Kidney (tissue), 14 donors: ENCODE measurements around the gene VWA5B1. TPM values are rescaled to one million over a fixed set of nuclear protein-coding genes. Genes with fewer than 3 reads are reported as not detected.

ENCODE experiments used
- DNase-seq, 5 donors: peaks; one replicate each; pipeline ENCODE4 v3.0.0-alpha.2; 2013 to 2020
- FAIRE-seq: peaks from 2 replicates; lab custom pipeline; 2012; peaks lifted over from hg19 to GRCh38; lab: Jason Lieb, UNC
- H3K27ac ChIP-seq, 2 donors: one replicate each; pipeline ENCODE4 v1.7.0; 2013; ENCODE audit warnings: low read depth in 2 of 2, low read length in 2 of 2, inconsistent platforms in 1 of 2
- H3K27me3 ChIP-seq: one replicate; pipeline ENCODE4 v1.7.1; 2013; ENCODE audit warnings: low read length, inconsistent platforms; ENCODE audit not compliant: control insufficient read depth, insufficient read depth
- H3K36me3 ChIP-seq, 3 donors: one replicate each; pipeline versions ENCODE4 v1.7.0 to v1.7.1; 2013; ENCODE audit warnings: low read length in 3 of 3, control low read depth in 1 of 3, inconsistent platforms in 1 of 3; ENCODE audit not compliant: insufficient read depth in 3 of 3, control insufficient read depth in 2 of 3
- H3K4me1 ChIP-seq, 3 donors: one replicate each; pipeline versions ENCODE4 v1.7.0 to v1.7.1; 2013; ENCODE audit warnings: low read length in 3 of 3, inconsistent platforms in 1 of 3, low read depth in 1 of 3; ENCODE audit not compliant: control insufficient read depth in 2 of 3, insufficient read depth in 2 of 3
- H3K4me3 ChIP-seq, 3 donors: one replicate each; pipeline versions ENCODE4 v1.7.0 to v1.8.1; 2013; ENCODE audit warnings: low read length in 3 of 3, control low read depth in 1 of 3, inconsistent platforms in 1 of 3
- H3K9ac ChIP-seq, 3 donors: one replicate each; pipeline versions ENCODE4 v1.7.0 to v1.7.1; 2013; ENCODE audit warnings: low read length in 3 of 3, control low read depth in 1 of 3, inconsistent platforms in 1 of 3
- H3K9me3 ChIP-seq, 3 donors: one replicate each; pipeline versions ENCODE4 v1.7.0 to v1.7.1; 2013; ENCODE audit warnings: low read length in 3 of 3, control low read depth in 1 of 3, inconsistent platforms in 1 of 3; ENCODE audit not compliant: control insufficient read depth in 2 of 3, insufficient read depth in 1 of 3
- CTCF ChIP-seq: IDR thresholded peaks from 3 replicates; pipeline ENCODE4 v1.5.1; 2012; ENCODE audit warnings: mild to moderate bottlenecking, moderate library complexity, borderline replicate concordance; ENCODE audit not compliant: insufficient read depth; ENCODE audit errors: extremely low read depth
- intact Hi-C: fragments of 100-400 bp; cut with DNase I; formaldehyde crosslinking; loops from one replicate; pipeline ENCODE4 v1.11.1; 2022
- polyA plus RNA-seq: library from polyadenylated mRNA; stranded (reverse); fragments of 350-450 nt; fragmentation: Illumina TruSeq; extraction: RNeasy Lipid Tissue Mini Kit (QIAGEN cat#74804); gene quantifications from one replicate; pipeline ENCODE4 v1.2.3, GENCODE V29; 2014; ENCODE audit warnings: low read depth, low replicate concordance; ENCODE audit not compliant: insufficient read depth
- total RNA-seq: library from RNA; stranded (reverse); fragmentation: NEBNext Ultra II Directional; extraction: Animal tissue kit (Norgen Biotek cat#: 25700); gene quantifications from one replicate; pipeline ENCODE4 v1.2.1, GENCODE V29; 2021
- donor health status: control.
- donor health status: control.
- donor health status: control.
- donor health status: control.
- donor health status: control.
- donor health status: DM: yes; HTN: yes; CAD: no.
- donor health status: Normal renal cell carcinoma (clear cell type).

Gene VWA5B1
- total and polyA plus RNA-seq, 2 donors from 2014 or later: 0.69 to 1.4 TPM

- no peak overlapping the region for H3K4me3 ChIP-seq
- no peak overlapping the region for H3K27ac ChIP-seq
- intact Hi-C loops: no loop called here
- no peak overlapping the region for H3K9ac ChIP-seq
- H3K27me3 ChIP-seq: no peaks in the 10 kb centered on the region
- no peak for TF ChIP-seq CTCF
- peaks cover 0 to 8% (median 6%) of the 10 kb centered on the region in 3 donors for H3K4me1 ChIP-seq
- DNase-seq (no peak), FAIRE-seq (no peak)
- H3K36me3 ChIP-seq: no peaks in the 10 kb centered on the region
- no peaks in the 10 kb centered on the region for H3K9me3 ChIP-seq
These were observed 32.9 kb downstream of the VWA5B1 start for GRCh38 chr1:20323613-20323920.

GRCh38 chr1:20324704-20325406 lies 34.2 kb downstream of the VWA5B1 start:
- Histone ChIP-seq H3K36me3 (no peaks in the 10 kb centered on the region), H3K4me1 (peaks cover 0 to 8% (median 6%) of the 10 kb centered on the region in 3 donors), H3K4me3 (no peak overlapping the region), H3K9ac (no peak overlapping the region), H3K27me3 (no peaks in the 10 kb centered on the region), H3K9me3 (no peaks in the 10 kb centered on the region), H3K27ac (no peak overlapping the region)
- no peak for TF ChIP-seq CTCF
- intact Hi-C loops: no loop called here
- DNase-seq: peak in 2 of 5 donors; percentile 13 to 15
- no peak for FAIRE-seq

DNA sequence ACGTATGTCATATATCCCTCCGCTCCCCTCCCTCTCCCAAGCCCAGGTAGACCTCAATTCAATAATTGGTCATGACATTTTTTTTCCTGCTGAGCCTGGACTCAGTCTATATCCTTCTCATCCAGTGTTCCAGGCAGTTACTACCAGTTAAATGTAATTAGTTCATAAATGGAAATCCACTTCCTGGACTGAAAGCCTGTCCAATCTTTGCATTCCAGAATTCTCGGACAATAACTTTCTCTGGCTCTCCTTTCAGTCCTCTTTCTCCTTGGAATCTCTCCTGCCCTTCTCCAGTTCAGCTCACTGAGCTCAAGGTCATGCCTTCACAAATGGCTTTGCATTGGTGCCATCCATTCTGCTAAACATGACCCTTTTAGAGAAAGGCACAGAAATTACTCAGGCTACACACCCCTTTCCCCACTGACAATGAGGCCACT lies 34.8 kb downstream of the VWA5B1 start:
- H3K36me3 ChIP-seq: no peaks in the 10 kb centered on the region
- H3K9me3 ChIP-seq: no peaks in the 10 kb centered on the region
- H3K4me1 ChIP-seq: peaks cover 0 to 8% (median 6%) of the 10 kb centered on the region in 3 donors
- intact Hi-C loops: no loop called here
- H3K27me3 ChIP-seq: no peaks in the 10 kb centered on the region
- DNase-seq (peak in 2 of 5 donors; percentile 15 to 17), FAIRE-seq (no peak)
- peak overlapping the region in 1 of 2 donors; percentile 28 for H3K27ac ChIP-seq
- no peak overlapping the region for H3K4me3 ChIP-seq
- no peak for TF ChIP-seq CTCF
- H3K9ac ChIP-seq: no peak overlapping the region
